ENCODE data around the gene LPXN.

The LPXN gene

GRCh38 chr11:58613228-58613627, 37.6 kb upstream of the LPXN start:
- no peak for DNase-seq (ENCODE audit: low spot score)
- TF ChIP-seq, protein P1, sequence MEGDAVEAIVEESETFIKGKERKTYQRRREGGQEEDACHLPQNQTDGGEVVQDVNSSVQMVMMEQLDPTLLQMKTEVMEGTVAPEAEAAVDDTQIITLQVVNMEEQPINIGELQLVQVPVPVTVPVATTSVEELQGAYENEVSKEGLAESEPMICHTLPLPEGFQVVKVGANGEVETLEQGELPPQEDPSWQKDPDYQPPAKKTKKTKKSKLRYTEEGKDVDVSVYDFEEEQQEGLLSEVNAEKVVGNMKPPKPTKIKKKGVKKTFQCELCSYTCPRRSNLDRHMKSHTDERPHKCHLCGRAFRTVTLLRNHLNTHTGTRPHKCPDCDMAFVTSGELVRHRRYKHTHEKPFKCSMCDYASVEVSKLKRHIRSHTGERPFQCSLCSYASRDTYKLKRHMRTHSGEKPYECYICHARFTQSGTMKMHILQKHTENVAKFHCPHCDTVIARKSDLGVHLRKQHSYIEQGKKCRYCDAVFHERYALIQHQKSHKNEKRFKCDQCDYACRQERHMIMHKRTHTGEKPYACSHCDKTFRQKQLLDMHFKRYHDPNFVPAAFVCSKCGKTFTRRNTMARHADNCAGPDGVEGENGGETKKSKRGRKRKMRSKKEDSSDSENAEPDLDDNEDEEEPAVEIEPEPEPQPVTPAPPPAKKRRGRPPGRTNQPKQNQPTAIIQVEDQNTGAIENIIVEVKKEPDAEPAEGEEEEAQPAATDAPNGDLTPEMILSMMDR (IDR thresholded peaks at IDR 0.05; ENCODE audit: extremely low read depth, missing control alignments), result no peak

- DNase-seq (ENCODE audit: low spot score), result no peak
- TF ChIP-seq, protein P1 (IDR thresholded peaks at IDR 0.05; ENCODE audit: extremely low read depth, missing control alignments), result no peak
Measured at GRCh38 chr11:58609723-58610122, 34.1 kb upstream of the LPXN start.

DNA sequence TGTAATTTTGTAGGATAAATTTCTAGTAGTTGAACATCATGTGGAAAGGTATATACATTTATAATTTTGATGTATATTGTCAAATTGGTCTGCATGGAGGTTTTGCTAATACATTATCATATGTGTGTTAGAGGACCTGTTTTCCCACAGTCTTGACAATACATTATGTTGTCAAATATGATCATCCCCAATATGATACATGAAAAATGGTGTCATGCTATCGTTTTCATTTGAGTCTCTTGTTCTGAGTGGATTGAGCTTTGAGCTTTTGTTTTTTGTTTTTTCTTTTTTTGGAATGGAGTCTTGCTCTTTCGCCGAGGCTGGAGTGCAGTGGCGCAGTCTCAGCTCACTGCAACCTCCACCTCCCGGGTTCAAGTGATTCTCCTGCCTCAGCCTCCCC, 32.7 kb upstream of the LPXN start:
- TF ChIP-seq, protein P1 (IDR thresholded peaks at IDR 0.05; ENCODE audit: extremely low read depth, missing control alignments), result no peak
- no peak for DNase-seq (ENCODE audit: low spot score)

GRCh38 chr11:58606930-58607714, 31.5 kb upstream of the LPXN start:
- no peak for DNase-seq (ENCODE audit: low spot score)
- TF ChIP-seq, protein P1 (IDR thresholded peaks at IDR 0.05; ENCODE audit: extremely low read depth, missing control alignments), result no peak

DNA sequence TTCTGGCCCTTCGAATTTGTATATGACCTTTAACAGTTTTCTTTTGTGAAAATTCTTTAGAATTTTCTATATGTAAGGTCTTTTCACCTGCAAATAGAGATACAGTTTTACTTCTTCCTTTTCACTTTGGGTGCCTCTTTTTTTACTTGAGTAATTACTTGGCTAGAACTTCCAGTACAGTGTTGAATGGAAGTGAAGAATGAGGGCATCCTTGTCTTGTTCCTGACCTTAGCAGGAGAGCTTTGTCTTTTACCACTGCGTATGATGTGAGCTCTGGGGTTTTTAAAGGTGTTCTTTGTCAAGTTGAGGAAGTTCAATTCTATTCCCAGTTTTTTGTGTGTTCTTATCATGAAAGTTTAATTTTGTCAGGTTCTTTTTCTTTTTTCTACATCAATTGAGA, 24.9 kb upstream of the LPXN start:
- no peak for DNase-seq (ENCODE audit: low spot score)

DNA sequence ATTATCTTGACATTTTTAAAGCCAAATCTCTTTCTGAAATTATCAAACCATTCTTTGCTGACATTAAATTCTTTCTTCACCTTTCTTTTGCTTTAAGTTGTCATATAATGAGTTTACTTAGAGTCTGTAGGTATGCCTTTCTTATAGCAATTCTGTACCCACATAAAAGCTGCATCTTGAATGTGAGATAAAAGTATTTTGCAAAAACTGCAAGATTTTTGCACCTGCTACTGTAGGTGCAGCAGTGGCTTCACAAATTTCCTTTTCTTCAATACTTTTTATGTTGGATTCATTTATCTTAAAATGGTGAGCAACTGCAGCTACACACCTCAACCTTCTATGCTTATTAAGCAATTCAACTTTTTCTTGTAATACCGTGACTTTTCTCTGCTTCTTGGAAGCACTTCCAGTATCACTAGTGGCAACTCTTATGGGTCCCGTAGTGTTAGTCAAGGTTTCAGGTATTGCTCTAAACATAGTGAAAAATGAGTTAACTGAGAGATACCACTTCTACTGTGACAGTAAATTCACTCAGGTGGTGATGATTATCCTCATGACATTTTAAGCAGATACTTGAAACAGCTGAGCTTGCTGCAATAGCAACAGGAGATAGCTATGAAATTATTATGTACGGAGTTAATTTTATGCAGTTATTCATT, 22.0 kb upstream of the LPXN start:
- TF ChIP-seq, protein P1 (IDR thresholded peaks at IDR 0.05; ENCODE audit: extremely low read depth, missing control alignments), result no peak

More for the DNA sequence above, 24.9 kb upstream of the LPXN start:
- TF ChIP-seq, protein P1 (IDR thresholded peaks at IDR 0.05; ENCODE audit: extremely low read depth, missing control alignments), result no peak

GRCh38 chr11:58596621-58597020, 21.0 kb upstream of the LPXN start:
- TF ChIP-seq, protein P1 (IDR thresholded peaks at IDR 0.05; ENCODE audit: extremely low read depth, missing control alignments), result no peak
- DNase-seq (ENCODE audit: low spot score), result no peak

More for the DNA sequence above, 22.0 kb upstream of the LPXN start:
- DNase-seq (ENCODE audit: low spot score), result no peak
